ENCODE measurements around the gene PTPRD.
"Not testable (repeated sequence)": the region's sequence is repeated elsewhere in the genome, so short reads cannot be mapped to it uniquely, and the experiment has no call there.

Gene PTPRD

GRCh38 chr9:9970514-9970913 is 642.3 kb downstream of the PTPRD start:
- no peak for DNase-seq (ENCODE audit: low read depth in 2 of 2)

- DNase-seq (ENCODE audit: low read depth in 2 of 2): no peak
These were observed 649.0 kb downstream of the PTPRD start for GRCh38 chr9:9963841-9964240.

GRCh38 chr9:9961934-9962333 is 650.9 kb downstream of the PTPRD start:
- no peak for DNase-seq (ENCODE audit: low read depth in 2 of 2)

GRCh38 chr9:9961487-9961886 is 651.3 kb downstream of the PTPRD start:
- DNase-seq (ENCODE audit: low read depth in 2 of 2): no peak

GRCh38 chr9:9951556-9952160 is 661.1 kb downstream of the PTPRD start:
- no peak for DNase-seq (ENCODE audit: low read depth in 2 of 2)

GRCh38 chr9:9950813-9951212 is 662.0 kb downstream of the PTPRD start:
- no peak for DNase-seq (ENCODE audit: low read depth in 2 of 2)

GRCh38 chr9:9949978-9950377 is 662.8 kb downstream of the PTPRD start:
- DNase-seq (ENCODE audit: low read depth in 2 of 2): no peak

GRCh38 chr9:9949368-9949767 is 663.4 kb downstream of the PTPRD start:
- DNase-seq (ENCODE audit: low read depth in 2 of 2): no peak

- DNase-seq (ENCODE audit: low read depth in 2 of 2): no peak
These were observed 666.8 kb downstream of the PTPRD start for GRCh38 chr9:9945966-9946365.

- peak in 1 of 2 donors; percentile 1 for DNase-seq (ENCODE audit: low read depth in 2 of 2)
These were observed 669.9 kb downstream of the PTPRD start for GRCh38 chr9:9942764-9943424.

- no peak for DNase-seq (ENCODE audit: low read depth in 2 of 2)
These were observed 674.4 kb downstream of the PTPRD start for GRCh38 chr9:9938432-9938831.

GRCh38 chr9:9931464-9931863 is 681.3 kb downstream of the PTPRD start:
- DNase-seq (ENCODE audit: low read depth in 2 of 2): not testable (repeated sequence)

- no peak for DNase-seq (ENCODE audit: low read depth in 2 of 2)
These were observed 688.4 kb downstream of the PTPRD start for GRCh38 chr9:9924376-9924775.

GRCh38 chr9:9921805-9922204 is 691.0 kb downstream of the PTPRD start:
- no peak for DNase-seq (ENCODE audit: low read depth in 2 of 2)

- DNase-seq (ENCODE audit: low read depth in 2 of 2): no peak
These were observed 692.3 kb downstream of the PTPRD start for GRCh38 chr9:9920425-9921060.

GRCh38 chr9:9919174-9919775 is 693.5 kb downstream of the PTPRD start:
- no peak for DNase-seq (ENCODE audit: low read depth in 2 of 2)

GRCh38 chr9:9917400-9917799 is 695.4 kb downstream of the PTPRD start:
- DNase-seq (ENCODE audit: low read depth in 2 of 2): no peak

GRCh38 chr9:9914174-9914573 is 698.6 kb downstream of the PTPRD start:
- no peak for DNase-seq (ENCODE audit: low read depth in 2 of 2)

- no peak for DNase-seq (ENCODE audit: low read depth in 2 of 2)
These were observed 699.4 kb downstream of the PTPRD start for GRCh38 chr9:9913276-9913832.

GRCh38 chr9:9912459-9912858 is 700.3 kb downstream of the PTPRD start:
- DNase-seq (ENCODE audit: low read depth in 2 of 2): no peak

GRCh38 chr9:9905736-9906135 is 707.1 kb downstream of the PTPRD start:
- DNase-seq (ENCODE audit: low read depth in 2 of 2): no peak

- no peak for DNase-seq (ENCODE audit: low read depth in 2 of 2)
These were observed 708.8 kb downstream of the PTPRD start for GRCh38 chr9:9904041-9904440.

GRCh38 chr9:9901624-9902023 is 711.2 kb downstream of the PTPRD start:
- no peak for DNase-seq (ENCODE audit: low read depth in 2 of 2)

Data from stimulated activated CD8-positive, alpha-beta memory T cell treated with anti-CD3 and anti-CD28 coated beads, Interleukin-15, amount 100 ng/mL, for 4 hours (primary cell).